ENCODE measurements around the gene GALT. TPM values are rescaled to one million over a fixed set of nuclear protein-coding genes. Genes with fewer than 3 reads are reported as not detected.

GALT gene
- total RNA-seq, 1 donor = 36.7 TPM

- peak; percentile 88 for DNase-seq (ENCODE audit: low read depth)
- TF ChIP-seq, protein P1, sequence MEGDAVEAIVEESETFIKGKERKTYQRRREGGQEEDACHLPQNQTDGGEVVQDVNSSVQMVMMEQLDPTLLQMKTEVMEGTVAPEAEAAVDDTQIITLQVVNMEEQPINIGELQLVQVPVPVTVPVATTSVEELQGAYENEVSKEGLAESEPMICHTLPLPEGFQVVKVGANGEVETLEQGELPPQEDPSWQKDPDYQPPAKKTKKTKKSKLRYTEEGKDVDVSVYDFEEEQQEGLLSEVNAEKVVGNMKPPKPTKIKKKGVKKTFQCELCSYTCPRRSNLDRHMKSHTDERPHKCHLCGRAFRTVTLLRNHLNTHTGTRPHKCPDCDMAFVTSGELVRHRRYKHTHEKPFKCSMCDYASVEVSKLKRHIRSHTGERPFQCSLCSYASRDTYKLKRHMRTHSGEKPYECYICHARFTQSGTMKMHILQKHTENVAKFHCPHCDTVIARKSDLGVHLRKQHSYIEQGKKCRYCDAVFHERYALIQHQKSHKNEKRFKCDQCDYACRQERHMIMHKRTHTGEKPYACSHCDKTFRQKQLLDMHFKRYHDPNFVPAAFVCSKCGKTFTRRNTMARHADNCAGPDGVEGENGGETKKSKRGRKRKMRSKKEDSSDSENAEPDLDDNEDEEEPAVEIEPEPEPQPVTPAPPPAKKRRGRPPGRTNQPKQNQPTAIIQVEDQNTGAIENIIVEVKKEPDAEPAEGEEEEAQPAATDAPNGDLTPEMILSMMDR (IDR thresholded peaks at IDR 0.05; ENCODE audit: insufficient read depth, low read depth, low read length) = no peak
- peak within 1 kb of the TSS; percentile 53 for H3K4me3 ChIP-seq (ENCODE audit: low read depth, low read length)
These were observed 5.6 kb downstream of the GALT start, which contains the start of gene IL11RA for GRCh38 chr9:34651876-34652601. Gene IL11RA (plus strand): TSS chr9:34652185. CDS start chr9:34655218, 3,033 bp downstream.

DNA sequence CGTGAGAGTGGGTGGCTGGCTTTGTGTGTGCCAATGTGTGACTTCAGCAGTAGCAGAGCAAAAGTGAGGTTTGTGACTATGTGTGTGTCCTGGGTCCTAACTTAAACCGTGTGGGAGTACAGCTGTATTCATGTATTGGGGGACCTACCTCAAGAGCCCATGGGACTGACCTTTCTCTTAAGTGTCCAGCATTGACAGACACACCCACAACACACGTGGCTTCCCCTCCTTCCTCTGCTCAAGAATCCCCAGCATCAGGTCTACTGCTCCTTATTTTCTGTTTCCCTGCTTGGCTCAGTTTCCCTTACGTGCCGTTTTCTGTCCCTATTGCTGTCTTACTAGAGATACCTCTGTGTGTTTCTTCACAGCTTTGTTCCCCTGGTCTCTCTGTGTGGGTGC is 6.1 kb downstream of the GALT start:
- DNase-seq (ENCODE audit: low read depth) = no peak
- H3K4me3 ChIP-seq (ENCODE audit: low read depth, low read length) = peak overlapping the region; percentile 53
- TF ChIP-seq, protein P1 (IDR thresholded peaks at IDR 0.05; ENCODE audit: insufficient read depth, low read depth, low read length) = no peak

GRCh38 chr9:34653151-34654072 is 6.9 kb downstream of the GALT start:
- TF ChIP-seq, protein P1 (IDR thresholded peaks at IDR 0.05; ENCODE audit: insufficient read depth, low read depth, low read length) = no peak
- no peak overlapping the region for H3K4me3 ChIP-seq (ENCODE audit: low read depth, low read length)
- no peak for DNase-seq (ENCODE audit: low read depth)

DNA sequence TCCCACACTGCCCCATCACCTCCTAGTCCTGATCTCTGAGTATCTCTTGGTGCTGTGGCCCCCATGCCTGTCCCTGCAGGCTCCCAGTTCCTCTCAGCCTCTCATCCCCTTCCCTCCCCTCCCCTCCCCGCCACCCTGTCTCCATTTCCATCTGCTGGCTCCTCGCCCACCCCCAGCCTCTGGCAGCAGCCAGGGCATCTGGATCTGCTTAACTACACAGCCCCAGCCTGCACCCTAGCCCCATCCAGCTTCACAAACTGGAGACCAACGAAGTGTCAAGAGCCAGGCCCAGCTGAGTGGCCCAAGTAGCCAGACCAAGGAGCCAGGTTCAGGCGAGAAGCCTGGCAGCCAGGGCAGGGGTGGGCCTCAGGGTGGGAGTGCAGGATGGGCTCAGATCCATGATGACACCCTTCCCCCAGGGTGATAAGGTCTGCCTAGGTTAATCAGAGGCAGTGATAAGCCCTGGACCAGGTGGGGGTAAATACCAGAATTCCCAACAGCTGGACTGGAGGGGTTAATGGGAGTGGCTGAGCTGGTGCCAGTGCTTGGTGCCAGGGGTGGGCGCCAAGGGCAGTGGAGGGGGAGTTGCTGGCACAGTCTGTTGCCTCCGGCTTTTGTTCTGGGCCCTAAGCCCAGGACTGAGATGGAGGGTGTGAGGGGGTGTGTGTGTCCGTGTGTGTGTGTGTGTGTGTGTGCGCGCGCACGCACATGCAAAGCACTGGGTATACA is 8.0 kb downstream of the GALT start:
- H3K4me3 ChIP-seq (ENCODE audit: low read depth, low read length) = no peak overlapping the region
- TF ChIP-seq, protein P1 (IDR thresholded peaks at IDR 0.05; ENCODE audit: insufficient read depth, low read depth, low read length) = no peak
- DNase-seq (ENCODE audit: low read depth) = peak; percentile 43

DNA sequence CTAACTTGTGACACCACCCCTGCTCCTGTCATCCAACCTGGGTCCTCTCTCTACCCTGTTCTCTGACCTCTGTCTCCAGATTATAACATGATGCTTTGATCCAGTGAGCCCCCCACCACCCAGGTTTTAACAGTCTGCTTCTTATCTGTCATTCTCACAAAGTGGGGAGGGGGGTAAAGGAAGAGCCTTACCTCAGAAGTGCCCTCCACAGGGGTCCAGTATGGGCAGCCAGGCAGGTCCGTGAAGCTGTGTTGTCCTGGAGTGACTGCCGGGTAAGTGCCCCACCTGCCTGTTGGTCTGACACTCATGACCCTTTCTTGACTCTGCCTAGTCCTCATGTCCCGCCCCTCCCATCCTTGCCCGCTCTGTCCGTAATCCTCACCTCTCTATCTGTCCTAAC is 8.9 kb downstream of the GALT start:
- no peak overlapping the region for H3K4me3 ChIP-seq (ENCODE audit: low read depth, low read length)
- DNase-seq (ENCODE audit: low read depth) = no peak
- TF ChIP-seq, protein P1 (IDR thresholded peaks at IDR 0.05; ENCODE audit: insufficient read depth, low read depth, low read length) = no peak

GRCh38 chr9:34656992-34657391 is 10.5 kb downstream of the GALT start:
- H3K4me3 ChIP-seq (ENCODE audit: low read depth, low read length) = no peak overlapping the region
- TF ChIP-seq, protein P1 (IDR thresholded peaks at IDR 0.05; ENCODE audit: insufficient read depth, low read depth, low read length) = no peak
- DNase-seq (ENCODE audit: low read depth) = no peak
